GM19023 (cell line): ENCODE measurements around the gene MSANTD1.

Source experiments
- ATAC-seq: cut with Tn5 transposase; IDR thresholded peaks from one replicate; pipeline ENCODE4 v1.9.1; 2021; ENCODE audit warnings: mild to moderate bottlenecking, moderate library complexity; ENCODE audit not compliant: unreplicated experiment

MSANTD1 gene

GRCh38 chr4:3301450-3302172 lies 52.7 kb downstream of the MSANTD1 start:
- no peak for ATAC-seq

DNA sequence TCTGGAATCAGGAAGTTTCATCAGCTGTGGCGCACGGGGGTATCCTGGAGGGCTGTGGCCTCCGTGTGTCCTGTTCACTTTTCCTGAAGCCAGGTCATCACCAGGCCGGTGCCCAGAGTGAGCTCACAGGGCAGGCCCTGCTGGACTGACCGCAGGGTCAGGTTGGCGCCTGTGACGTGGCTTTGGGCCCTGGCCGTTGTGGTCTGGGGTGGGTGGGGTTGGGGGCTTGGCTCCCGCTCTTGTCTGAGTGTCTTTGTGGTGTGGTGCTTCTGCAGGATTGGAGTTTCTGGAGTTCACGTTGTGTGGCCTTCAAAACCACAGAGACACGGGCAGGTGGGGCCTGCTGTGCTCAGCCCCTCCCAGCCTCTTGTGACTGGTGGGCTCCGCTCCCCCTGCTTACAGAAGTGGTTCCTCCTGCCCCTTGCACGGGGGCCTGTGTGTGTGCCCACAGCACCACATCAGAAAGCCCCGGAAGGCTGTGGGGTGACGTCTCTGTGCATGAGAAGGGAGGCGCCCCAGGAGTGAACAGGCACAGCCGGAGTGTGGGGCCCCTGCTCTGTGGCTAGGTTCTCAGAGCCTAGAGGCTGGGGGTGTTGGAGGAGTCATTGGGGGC lies 53.3 kb downstream of the MSANTD1 start:
- ATAC-seq: no peak

GRCh38 chr4:3302786-3303564 lies 54.0 kb downstream of the MSANTD1 start:
- no peak for ATAC-seq

DNA sequence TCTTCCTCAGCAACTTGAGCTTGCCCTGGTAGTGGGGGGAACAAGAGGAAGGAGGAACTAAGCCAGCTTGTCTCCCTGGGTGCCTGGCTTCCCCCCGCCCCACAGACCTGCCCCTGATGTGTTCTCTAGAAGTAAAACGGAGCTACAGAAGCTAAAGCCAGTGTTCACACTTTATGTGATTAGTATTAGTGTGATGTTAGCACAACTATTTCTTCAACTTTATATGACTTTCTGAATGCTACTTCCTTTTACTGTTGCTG lies 54.5 kb downstream of the MSANTD1 start:
- ATAC-seq: no peak

DNA sequence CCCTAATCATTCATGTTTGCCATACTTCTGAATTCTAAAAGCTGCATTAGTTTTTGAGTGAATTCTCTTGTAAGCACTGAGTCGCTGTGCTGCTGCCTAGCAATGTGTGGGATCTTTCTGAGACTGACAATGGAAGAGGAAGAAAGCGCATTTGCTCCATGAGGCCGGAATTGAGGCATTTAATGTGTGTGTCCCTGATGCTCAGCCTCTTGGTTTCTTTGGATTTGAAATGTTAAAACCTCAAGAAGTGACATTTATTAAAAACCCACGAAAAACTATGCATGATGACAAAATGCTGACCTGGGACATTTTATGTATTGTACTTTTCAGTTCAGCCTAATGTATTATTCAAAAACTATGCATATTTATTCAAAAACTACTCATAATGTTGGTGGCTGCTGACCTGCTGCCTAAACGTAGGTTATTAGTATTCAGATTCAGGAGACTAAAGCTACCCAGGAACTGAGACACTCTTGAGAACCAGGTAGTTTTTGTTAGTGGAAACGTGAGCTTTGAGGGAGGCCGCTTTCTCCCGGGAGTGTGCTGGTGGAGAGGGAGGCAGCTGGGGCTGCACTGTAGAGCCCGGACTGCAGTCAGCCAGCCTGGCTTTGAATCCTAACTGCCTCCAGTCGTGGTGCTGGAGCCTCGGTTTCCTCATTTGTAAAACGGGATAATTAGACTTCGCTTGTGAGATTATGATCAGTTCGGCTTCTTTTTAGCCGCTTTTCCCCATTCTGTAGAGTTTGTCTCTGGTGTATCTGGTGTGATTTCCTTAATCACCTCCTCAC lies 55.2 kb downstream of the MSANTD1 start:
- no peak for ATAC-seq

GRCh38 chr4:3304831-3305609 lies 56.1 kb downstream of the MSANTD1 start:
- ATAC-seq: no peak

DNA sequence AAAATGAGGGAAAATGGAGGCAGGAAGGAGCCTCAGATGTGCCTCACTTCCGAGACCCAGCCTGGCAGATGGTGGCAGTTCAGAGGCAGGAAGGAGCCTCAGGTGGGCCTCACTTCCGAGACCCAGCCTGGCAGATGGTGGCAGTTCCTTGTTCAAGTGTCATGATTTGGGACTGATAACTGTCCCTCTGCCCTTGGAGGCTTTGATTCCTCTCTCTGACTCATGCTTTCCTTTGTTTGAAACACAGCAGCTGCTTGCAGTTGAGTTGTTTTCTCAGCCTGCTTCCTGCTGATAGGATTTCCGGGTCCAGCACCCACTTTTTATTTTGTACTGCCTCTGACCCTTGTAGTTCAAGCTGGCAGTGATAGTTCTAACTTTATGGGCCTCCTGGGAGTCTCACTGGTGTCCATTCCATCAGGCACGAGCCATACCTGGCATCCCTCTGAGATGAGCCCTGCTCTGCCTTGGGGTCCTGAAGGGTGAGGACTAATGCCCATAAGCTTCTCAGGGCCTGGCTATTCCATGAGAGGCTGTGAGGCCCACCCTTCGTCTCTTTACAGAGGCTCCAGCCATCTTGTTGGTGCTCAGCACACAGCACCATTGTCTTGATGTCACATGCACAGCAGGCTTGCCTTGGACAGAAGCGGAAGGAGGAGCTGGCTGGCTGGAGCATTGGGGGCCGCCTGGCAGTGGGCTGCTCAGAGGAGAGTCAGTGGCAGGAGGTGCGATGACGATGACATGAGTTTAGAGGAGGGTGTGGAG lies 56.8 kb downstream of the MSANTD1 start:
- no peak for ATAC-seq
